ENCODE measurements around the gene TIAM2.

The TIAM2 gene

DNA sequence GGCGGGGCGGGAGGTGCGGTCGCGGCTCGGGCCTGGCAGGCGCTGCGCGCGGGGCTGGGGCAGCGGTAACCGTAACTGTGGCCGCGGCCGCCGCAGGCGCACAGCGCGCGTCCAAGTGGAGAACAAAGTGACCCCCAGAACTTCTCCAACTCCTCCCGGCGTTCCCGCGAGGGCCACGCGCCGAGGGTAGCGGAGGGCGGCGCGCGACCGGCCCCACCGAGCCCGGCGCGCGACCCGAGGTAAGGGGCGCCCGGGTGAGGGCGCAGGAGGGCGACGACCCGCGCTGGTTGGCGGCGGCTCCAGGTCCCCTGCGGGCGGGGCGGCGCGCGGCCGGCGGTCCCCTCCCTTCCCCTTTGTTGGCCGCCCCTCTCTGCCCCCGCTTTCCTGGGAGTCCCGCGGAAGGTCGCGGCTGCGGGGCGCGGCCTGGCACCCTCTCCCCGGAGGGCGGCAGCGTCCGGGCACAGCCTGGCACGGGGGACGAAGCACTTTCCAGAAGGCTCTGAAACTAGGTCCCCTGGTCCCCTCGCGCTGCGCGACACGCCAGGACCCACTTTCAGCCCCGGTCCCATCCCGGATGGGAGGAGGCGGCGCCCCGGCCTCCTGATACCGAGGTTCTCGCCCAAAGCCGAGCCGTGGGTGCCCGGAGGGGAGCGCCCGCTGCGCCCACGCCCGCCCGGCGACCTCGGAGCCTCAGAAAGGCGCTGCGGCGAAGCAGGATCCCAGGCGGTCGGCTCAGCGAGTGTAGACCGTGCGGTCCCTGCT is at the start of gene TIAM2:
Gene TIAM2, plus strand, starts transcription at position 62 of the 762 bp plus-strand sequence. CDS start 133,909 bp downstream, outside the sequence.
- Histone ChIP-seq H3K4me3 (ENCODE audit: low read depth, low read length) (peak within 1 kb of the TSS; percentile 95), H3K4me1 (ENCODE audit: control insufficient read depth, insufficient read depth, low read length) (peaks cover 6% of the 10 kb centered on the region), H3K27ac (ENCODE audit: low read depth, low read length) (peak within 1 kb of the TSS; percentile 54), H3K9ac (ENCODE audit: low read depth, low read length) (peak within 1 kb of the TSS; percentile 73), H3K27me3 (ENCODE audit: control insufficient read depth, insufficient read depth, low read length) (peaks cover 14% of the 10 kb centered on the region), H3K9me3 (ENCODE audit: control insufficient read depth, insufficient read depth, low read length) (no peaks in the 10 kb centered on the region), H3K36me3 (ENCODE audit: control insufficient read depth, insufficient read depth, low read length) (no peaks in the 10 kb centered on the region)

GRCh38 chr6:154950979-154951344 is 44.2 kb upstream of the TIAM2 start:
- H3K9ac ChIP-seq (ENCODE audit: low read depth, low read length) = no peak overlapping the region
- H3K27me3 ChIP-seq (ENCODE audit: control insufficient read depth, insufficient read depth, low read length) = no peaks in the 10 kb centered on the region
- H3K9me3 ChIP-seq (ENCODE audit: control insufficient read depth, insufficient read depth, low read length) = no peaks in the 10 kb centered on the region
- H3K36me3 ChIP-seq (ENCODE audit: control insufficient read depth, insufficient read depth, low read length) = no peaks in the 10 kb centered on the region
- H3K27ac ChIP-seq (ENCODE audit: low read depth, low read length) = no peak overlapping the region
- no peaks in the 10 kb centered on the region for H3K4me1 ChIP-seq (ENCODE audit: control insufficient read depth, insufficient read depth, low read length)
- no peak overlapping the region for H3K4me3 ChIP-seq (ENCODE audit: low read depth, low read length)

DNA sequence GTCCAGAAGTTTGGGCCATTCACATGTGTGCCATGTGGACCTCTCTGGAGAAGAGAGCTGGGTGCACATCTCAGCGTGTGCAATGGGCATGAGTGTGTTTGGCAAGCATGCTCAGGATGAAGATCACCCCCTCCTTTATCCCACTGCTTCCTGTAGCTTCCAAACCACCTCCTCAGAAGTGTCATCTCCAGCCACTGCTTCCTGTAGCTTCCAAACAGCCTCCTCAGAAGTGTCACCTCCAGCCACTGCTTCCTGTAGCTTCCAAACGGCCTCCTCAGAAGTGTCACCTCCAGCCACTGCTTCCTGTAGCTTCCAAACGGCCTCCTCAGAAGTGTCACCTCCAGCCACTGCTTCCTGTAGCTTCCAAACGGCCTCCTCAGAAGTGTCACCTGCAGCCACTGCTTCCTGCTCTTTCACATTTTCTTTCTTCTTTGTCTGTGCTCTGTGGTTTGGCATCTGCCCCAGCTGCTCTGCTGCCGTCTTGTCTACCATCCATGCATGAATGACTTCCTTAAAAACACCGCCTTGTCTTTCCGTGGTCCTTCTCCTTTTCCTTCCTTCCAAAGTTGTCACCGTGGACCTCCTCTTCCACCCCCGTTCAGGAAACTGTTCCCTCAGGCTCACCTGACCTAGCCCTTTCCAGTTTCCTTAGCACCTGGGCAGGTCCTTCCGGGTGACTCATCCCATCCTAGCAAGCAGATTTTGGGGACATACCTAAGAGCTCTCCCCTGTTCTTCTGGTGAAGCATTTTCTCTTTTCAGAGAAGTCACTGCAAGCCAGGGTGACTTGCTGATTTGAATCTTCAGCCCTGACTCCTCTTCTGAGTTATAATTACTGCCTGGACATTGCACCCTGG is 43.5 kb upstream of the TIAM2 start:
- H3K36me3 ChIP-seq (ENCODE audit: control insufficient read depth, insufficient read depth, low read length) = no peaks in the 10 kb centered on the region
- no peaks in the 10 kb centered on the region for H3K9me3 ChIP-seq (ENCODE audit: control insufficient read depth, insufficient read depth, low read length)
- no peaks in the 10 kb centered on the region for H3K4me1 ChIP-seq (ENCODE audit: control insufficient read depth, insufficient read depth, low read length)
- H3K4me3 ChIP-seq (ENCODE audit: low read depth, low read length) = no peak overlapping the region
- no peak overlapping the region for H3K27ac ChIP-seq (ENCODE audit: low read depth, low read length)
- H3K9ac ChIP-seq (ENCODE audit: low read depth, low read length) = no peak overlapping the region
- no peaks in the 10 kb centered on the region for H3K27me3 ChIP-seq (ENCODE audit: control insufficient read depth, insufficient read depth, low read length)

DNA sequence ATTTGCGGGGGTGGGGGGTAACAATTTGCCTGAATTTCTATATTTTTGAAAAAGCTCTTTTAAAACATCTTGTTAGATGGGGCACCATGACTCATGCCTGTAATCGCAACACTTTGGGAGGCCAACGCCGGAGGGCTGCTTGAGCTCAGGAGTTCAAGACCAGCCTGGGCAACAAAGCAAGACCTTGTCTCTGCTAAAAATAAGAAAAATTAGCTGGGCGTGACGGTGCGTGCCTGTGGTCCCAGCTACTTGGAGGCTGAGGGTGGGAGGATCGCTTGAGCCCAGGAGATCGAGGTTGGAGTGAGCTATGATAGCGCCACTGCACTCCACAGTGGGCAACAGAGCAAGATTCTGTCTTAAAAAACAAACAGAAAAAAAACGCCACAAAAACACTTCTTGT is 41.5 kb upstream of the TIAM2 start:
- Histone ChIP-seq H3K9ac (ENCODE audit: low read depth, low read length) (no peak overlapping the region), H3K4me1 (ENCODE audit: control insufficient read depth, insufficient read depth, low read length) (no peaks in the 10 kb centered on the region), H3K27ac (ENCODE audit: low read depth, low read length) (no peak overlapping the region), H3K4me3 (ENCODE audit: low read depth, low read length) (no peak overlapping the region), H3K27me3 (ENCODE audit: control insufficient read depth, insufficient read depth, low read length) (no peaks in the 10 kb centered on the region), H3K9me3 (ENCODE audit: control insufficient read depth, insufficient read depth, low read length) (no peaks in the 10 kb centered on the region), H3K36me3 (ENCODE audit: control insufficient read depth, insufficient read depth, low read length) (no peaks in the 10 kb centered on the region)

GRCh38 chr6:154954347-154954746 is 40.8 kb upstream of the TIAM2 start:
- H3K9ac ChIP-seq (ENCODE audit: low read depth, low read length) = no peak overlapping the region
- no peak overlapping the region for H3K27ac ChIP-seq (ENCODE audit: low read depth, low read length)
- H3K4me1 ChIP-seq (ENCODE audit: control insufficient read depth, insufficient read depth, low read length) = no peaks in the 10 kb centered on the region
- H3K36me3 ChIP-seq (ENCODE audit: control insufficient read depth, insufficient read depth, low read length) = no peaks in the 10 kb centered on the region
- H3K4me3 ChIP-seq (ENCODE audit: low read depth, low read length) = no peak overlapping the region
- H3K9me3 ChIP-seq (ENCODE audit: control insufficient read depth, insufficient read depth, low read length) = no peaks in the 10 kb centered on the region
- no peaks in the 10 kb centered on the region for H3K27me3 ChIP-seq (ENCODE audit: control insufficient read depth, insufficient read depth, low read length)

GRCh38 chr6:154956771-154957522 is 38.2 kb upstream of the TIAM2 start:
- Histone ChIP-seq H3K4me3 (ENCODE audit: low read depth, low read length) (no peak overlapping the region), H3K9me3 (ENCODE audit: control insufficient read depth, insufficient read depth, low read length) (no peaks in the 10 kb centered on the region), H3K27ac (ENCODE audit: low read depth, low read length) (no peak overlapping the region), H3K4me1 (ENCODE audit: control insufficient read depth, insufficient read depth, low read length) (no peaks in the 10 kb centered on the region), H3K27me3 (ENCODE audit: control insufficient read depth, insufficient read depth, low read length) (no peaks in the 10 kb centered on the region), H3K36me3 (ENCODE audit: control insufficient read depth, insufficient read depth, low read length) (no peaks in the 10 kb centered on the region), H3K9ac (ENCODE audit: low read depth, low read length) (no peak overlapping the region)

DNA sequence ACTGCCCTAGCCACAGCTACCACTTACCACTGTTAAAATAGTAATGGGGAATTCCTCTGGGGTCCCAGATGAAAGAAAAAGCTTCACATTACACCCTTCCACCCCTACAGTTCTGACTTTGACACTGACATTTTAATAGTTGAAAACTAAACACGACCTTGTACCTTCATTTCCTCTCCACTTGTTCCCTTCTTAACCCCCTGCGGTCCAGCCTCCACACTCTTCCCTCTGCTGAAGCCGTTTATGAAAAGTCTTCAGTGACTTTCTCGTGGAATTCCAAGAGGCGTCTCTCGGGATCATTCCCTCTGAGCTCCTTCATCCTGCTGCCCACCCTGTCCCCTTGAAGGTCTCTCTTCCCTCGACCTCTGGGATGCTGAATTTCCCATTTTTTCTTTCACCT is 36.6 kb upstream of the TIAM2 start:
- Histone ChIP-seq H3K9ac (ENCODE audit: low read depth, low read length) (no peak overlapping the region), H3K9me3 (ENCODE audit: control insufficient read depth, insufficient read depth, low read length) (no peaks in the 10 kb centered on the region), H3K36me3 (ENCODE audit: control insufficient read depth, insufficient read depth, low read length) (no peaks in the 10 kb centered on the region), H3K27me3 (ENCODE audit: control insufficient read depth, insufficient read depth, low read length) (no peaks in the 10 kb centered on the region), H3K27ac (ENCODE audit: low read depth, low read length) (no peak overlapping the region), H3K4me1 (ENCODE audit: control insufficient read depth, insufficient read depth, low read length) (0 out of 2 replicates have a peak, but pooled peaks cover 4% of the 10 kb centered on the region), H3K4me3 (ENCODE audit: low read depth, low read length) (no peak overlapping the region)

GRCh38 chr6:154960299-154960843 is 34.7 kb upstream of the TIAM2 start:
- Histone ChIP-seq H3K36me3 (ENCODE audit: control insufficient read depth, insufficient read depth, low read length) (no peaks in the 10 kb centered on the region), H3K4me1 (ENCODE audit: control insufficient read depth, insufficient read depth, low read length) (0 out of 2 replicates have a peak, but pooled peaks cover 4% of the 10 kb centered on the region), H3K9ac (ENCODE audit: low read depth, low read length) (no peak overlapping the region), H3K9me3 (ENCODE audit: control insufficient read depth, insufficient read depth, low read length) (no peaks in the 10 kb centered on the region), H3K27me3 (ENCODE audit: control insufficient read depth, insufficient read depth, low read length) (no peaks in the 10 kb centered on the region), H3K27ac (ENCODE audit: low read depth, low read length) (no peak overlapping the region), H3K4me3 (ENCODE audit: low read depth, low read length) (no peak overlapping the region)

DNA sequence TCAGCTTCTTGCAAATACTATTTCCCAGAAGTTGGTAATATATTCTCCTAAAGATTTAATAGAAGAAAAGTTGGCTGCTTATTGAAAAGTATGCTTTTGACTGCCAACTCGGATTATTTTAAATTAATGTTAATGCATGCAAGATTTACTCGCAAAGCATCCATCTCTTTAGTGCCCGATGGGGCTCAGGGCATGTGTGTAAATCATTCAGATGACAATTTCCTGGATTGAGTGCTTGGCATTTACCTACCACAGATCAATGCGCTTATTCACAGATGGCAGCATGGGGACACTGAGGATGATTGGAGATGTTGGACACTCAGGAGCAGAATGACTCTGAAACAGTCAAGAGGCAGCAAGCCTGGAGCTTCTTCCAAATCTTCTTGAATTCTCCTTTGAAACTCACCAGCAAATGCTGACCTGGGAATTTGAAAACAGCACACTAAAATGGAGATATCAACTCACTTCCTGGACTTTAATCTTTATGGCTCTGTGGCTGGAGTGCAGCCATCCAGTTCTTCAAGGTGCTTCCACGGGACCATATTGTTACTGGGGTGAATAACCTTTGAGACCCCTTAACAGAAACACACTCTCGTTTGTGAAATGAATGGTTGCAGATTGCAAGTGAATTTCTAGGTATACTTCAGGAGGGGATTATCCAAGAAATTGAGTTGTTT is 34.1 kb upstream of the TIAM2 start:
- Histone ChIP-seq H3K4me3 (ENCODE audit: low read depth, low read length) (no peak overlapping the region), H3K36me3 (ENCODE audit: control insufficient read depth, insufficient read depth, low read length) (no peaks in the 10 kb centered on the region), H3K4me1 (ENCODE audit: control insufficient read depth, insufficient read depth, low read length) (0 out of 2 replicates have a peak, but pooled peaks cover 4% of the 10 kb centered on the region), H3K27ac (ENCODE audit: low read depth, low read length) (no peak overlapping the region), H3K9me3 (ENCODE audit: control insufficient read depth, insufficient read depth, low read length) (no peaks in the 10 kb centered on the region), H3K27me3 (ENCODE audit: control insufficient read depth, insufficient read depth, low read length) (no peaks in the 10 kb centered on the region), H3K9ac (ENCODE audit: low read depth, low read length) (no peak overlapping the region)

GRCh38 chr6:154962753-154963152 is 32.4 kb upstream of the TIAM2 start:
- Histone ChIP-seq H3K9me3 (ENCODE audit: control insufficient read depth, insufficient read depth, low read length) (no peaks in the 10 kb centered on the region), H3K36me3 (ENCODE audit: control insufficient read depth, insufficient read depth, low read length) (no peaks in the 10 kb centered on the region), H3K4me3 (ENCODE audit: low read depth, low read length) (no peak overlapping the region), H3K27ac (ENCODE audit: low read depth, low read length) (no peak overlapping the region), H3K27me3 (ENCODE audit: control insufficient read depth, insufficient read depth, low read length) (no peaks in the 10 kb centered on the region), H3K4me1 (ENCODE audit: control insufficient read depth, insufficient read depth, low read length) (0 out of 2 replicates have a peak, but pooled peaks cover 4% of the 10 kb centered on the region), H3K9ac (ENCODE audit: low read depth, low read length) (no peak overlapping the region)

All from HUES48 (cell line).